Thyroid gland (tissue), 4 donors: Measurements from ENCODE around the gene REELD1.

Experiments used
- POLR2A ChIP-seq, 2 donors: fragments of 450-650 bp; IDR thresholded peaks; one replicate each; pipeline ENCODE4 v1.6.1; 2017; ENCODE audit warnings: antibody characterized with exemption in 2 of 2, mild to moderate bottlenecking in 2 of 2, moderate library complexity in 1 of 2
- TF ChIP-seq, protein P1 (sequence below), 6 experiments: fragments of 200-600 bp in 3 of 6; fragments of 450-650 bp in 3 of 6; sonication (generic) in 3 of 6; IDR thresholded peaks; one replicate each; pipeline ENCODE4 v1.5.1; 2016 to 2019; ENCODE audit warnings: antibody characterized with exemption in 6 of 6, mild to moderate bottlenecking in 2 of 6, inconsistent platforms in 1 of 6, moderate library complexity in 1 of 6

DNA sequence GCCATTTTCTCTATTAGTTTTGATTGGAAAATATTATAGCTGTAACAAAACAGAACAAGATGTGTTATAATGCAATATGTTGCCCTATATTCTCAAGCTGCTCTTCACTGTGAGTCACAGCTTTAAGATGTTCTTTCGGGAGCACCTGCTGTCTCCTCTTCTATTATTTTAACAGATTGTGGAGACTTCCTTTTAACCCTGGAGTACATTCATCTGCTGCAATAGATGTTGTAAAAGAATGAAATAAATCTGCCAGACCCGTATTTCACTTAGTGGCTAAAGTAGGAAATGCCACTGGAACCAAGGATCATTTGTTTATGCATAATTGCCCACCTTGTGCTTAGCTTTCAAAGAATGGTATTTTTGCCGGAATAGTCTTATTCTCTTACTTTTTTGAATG, 27.7 kb upstream of the REELD1 start:
- TF ChIP-seq, protein P1, sequence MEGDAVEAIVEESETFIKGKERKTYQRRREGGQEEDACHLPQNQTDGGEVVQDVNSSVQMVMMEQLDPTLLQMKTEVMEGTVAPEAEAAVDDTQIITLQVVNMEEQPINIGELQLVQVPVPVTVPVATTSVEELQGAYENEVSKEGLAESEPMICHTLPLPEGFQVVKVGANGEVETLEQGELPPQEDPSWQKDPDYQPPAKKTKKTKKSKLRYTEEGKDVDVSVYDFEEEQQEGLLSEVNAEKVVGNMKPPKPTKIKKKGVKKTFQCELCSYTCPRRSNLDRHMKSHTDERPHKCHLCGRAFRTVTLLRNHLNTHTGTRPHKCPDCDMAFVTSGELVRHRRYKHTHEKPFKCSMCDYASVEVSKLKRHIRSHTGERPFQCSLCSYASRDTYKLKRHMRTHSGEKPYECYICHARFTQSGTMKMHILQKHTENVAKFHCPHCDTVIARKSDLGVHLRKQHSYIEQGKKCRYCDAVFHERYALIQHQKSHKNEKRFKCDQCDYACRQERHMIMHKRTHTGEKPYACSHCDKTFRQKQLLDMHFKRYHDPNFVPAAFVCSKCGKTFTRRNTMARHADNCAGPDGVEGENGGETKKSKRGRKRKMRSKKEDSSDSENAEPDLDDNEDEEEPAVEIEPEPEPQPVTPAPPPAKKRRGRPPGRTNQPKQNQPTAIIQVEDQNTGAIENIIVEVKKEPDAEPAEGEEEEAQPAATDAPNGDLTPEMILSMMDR (IDR thresholded peaks at IDR 0.05): no peak
- TF ChIP-seq POLR2A (IDR thresholded peaks at IDR 0.05): no peak
